GM12864 (cell line): ENCODE measurements around the gene OSTC.

Source experiments
- DNase-seq: peaks from one replicate; pipeline ENCODE4 v3.0.0-alpha.2; 2011; ENCODE audit warnings: low read depth
- H3K4me3 ChIP-seq: 2 replicates; pipeline ENCODE4 v1.5.1; 2011; ENCODE audit warnings: mild to moderate bottlenecking, low read depth, low read length, control low read depth
- CTCF ChIP-seq: IDR thresholded peaks from 2 replicates; pipeline ENCODE4 v1.5.1; 2011; ENCODE audit warnings: low read depth, mild to moderate bottlenecking, moderate library complexity, low read length, control low read depth, inconsistent platforms; ENCODE audit errors: missing control alignments

Gene OSTC

GRCh38 chr4:108622828-108623227 lies 27.6 kb upstream of the OSTC start:
- no peak for TF ChIP-seq CTCF
- DNase-seq = no peak
- peak overlapping the region; percentile 0 for H3K4me3 ChIP-seq

- DNase-seq = no peak
- H3K4me3 ChIP-seq = no peak overlapping the region
- no peak for TF ChIP-seq CTCF
Observed at GRCh38 chr4:108624263-108625056, 25.9 kb upstream of the OSTC start.

- DNase-seq = no peak
- no peak for TF ChIP-seq CTCF
- no peak overlapping the region for H3K4me3 ChIP-seq
Observed at GRCh38 chr4:108626056-108626455, 24.3 kb upstream of the OSTC start.

- H3K4me3 ChIP-seq = no peak overlapping the region
- TF ChIP-seq CTCF = no peak
- no peak for DNase-seq
Observed at GRCh38 chr4:108628411-108628810, 22.0 kb upstream of the OSTC start.

- no peak overlapping the region for H3K4me3 ChIP-seq
- TF ChIP-seq CTCF = no peak
- no peak for DNase-seq
Observed at GRCh38 chr4:108635070-108635655, 15.2 kb upstream of the OSTC start.

GRCh38 chr4:108636246-108636645 lies 14.2 kb upstream of the OSTC start:
- H3K4me3 ChIP-seq = no peak overlapping the region
- DNase-seq = no peak
- TF ChIP-seq CTCF = no peak

GRCh38 chr4:108637856-108638255 lies 12.5 kb upstream of the OSTC start:
- no peak overlapping the region for H3K4me3 ChIP-seq
- TF ChIP-seq CTCF = no peak
- no peak for DNase-seq
